HG02759 (cell line): ENCODE data around the gene XPA.
A peak's percentile ranks its signal among the peaks of the same experiment; 100 is the strongest.

Experiments used
- ATAC-seq: cut with Tn5 transposase; IDR thresholded peaks from one replicate; pipeline ENCODE4 v1.9.1; 2021; ENCODE audit warnings: mild to moderate bottlenecking, moderate library complexity; ENCODE audit not compliant: unreplicated experiment

The XPA gene

DNA sequence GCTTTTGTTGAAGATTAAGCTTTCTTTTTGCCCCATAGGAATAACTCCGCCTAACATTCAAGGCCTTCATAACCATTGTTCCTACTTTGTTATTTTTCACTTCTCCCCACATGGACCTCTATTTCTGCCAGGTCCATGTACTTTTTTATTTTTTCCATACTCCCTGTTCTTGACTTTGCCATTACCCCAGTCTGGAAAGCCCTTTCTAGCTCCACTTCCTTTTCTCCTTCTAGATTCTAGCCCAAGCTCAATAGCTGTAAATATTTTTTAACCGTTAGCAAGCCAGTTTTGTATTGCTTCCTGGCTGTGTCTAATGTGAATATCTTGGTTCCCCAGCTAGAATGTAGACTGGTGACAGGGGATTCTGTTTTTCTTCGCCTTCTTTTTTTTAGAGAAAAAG is 37.4 kb downstream of the XPA start:
- ATAC-seq = no peak

- ATAC-seq = no peak
Measured at GRCh38 chr9:97658707-97659106, 38.4 kb downstream of the XPA start.

DNA sequence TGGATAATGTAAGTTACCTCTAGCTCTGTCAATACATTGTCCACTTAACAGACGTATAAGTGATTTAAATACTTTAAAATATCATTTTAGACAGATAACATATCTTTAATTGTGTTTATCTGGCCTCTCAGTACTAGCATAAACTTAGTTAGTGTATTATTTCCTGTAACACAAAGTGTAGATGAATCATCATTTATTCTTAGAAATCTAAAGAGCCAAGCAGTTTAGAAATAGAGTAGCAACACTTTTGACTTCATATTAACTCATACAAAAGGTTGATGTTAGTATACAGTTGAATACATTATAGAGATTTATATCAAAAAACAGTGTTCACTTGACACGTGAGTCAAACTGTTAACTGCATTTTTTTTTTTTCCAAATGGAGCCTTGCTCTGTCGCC is 45.5 kb downstream of the XPA start:
- ATAC-seq = no peak

GRCh38 chr9:97647996-97648395 is 49.1 kb downstream of the XPA start:
- ATAC-seq = no peak

- no peak for ATAC-seq
Measured at GRCh38 chr9:97645720-97646119, 51.4 kb downstream of the XPA start.

- no peak for ATAC-seq
Measured at GRCh38 chr9:97640325-97640724, 56.8 kb downstream of the XPA start.

GRCh38 chr9:97638666-97639065 is 58.5 kb downstream of the XPA start:
- no peak for ATAC-seq

- ATAC-seq = no peak
Measured at GRCh38 chr9:97636903-97637302, 60.2 kb downstream of the XPA start.

DNA sequence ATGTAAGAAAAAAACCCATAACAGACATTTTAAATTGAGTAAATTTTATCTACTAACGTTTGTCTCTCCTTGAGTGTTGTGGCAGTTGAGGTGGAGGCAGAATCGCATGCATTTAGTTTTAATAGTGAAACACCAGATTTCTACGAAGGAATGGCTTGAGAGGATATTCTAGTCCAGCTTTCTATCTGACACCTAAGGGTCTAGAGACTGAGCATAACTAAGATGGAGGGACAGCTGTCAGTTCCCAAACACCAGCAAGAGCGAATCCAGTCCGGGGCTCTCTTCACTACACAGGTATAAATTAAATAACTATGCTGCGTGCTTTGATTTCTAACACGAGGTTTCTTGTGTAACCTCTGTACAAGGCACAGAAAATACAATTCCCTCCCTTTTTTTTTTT is 62.1 kb downstream of the XPA start:
- no peak for ATAC-seq

DNA sequence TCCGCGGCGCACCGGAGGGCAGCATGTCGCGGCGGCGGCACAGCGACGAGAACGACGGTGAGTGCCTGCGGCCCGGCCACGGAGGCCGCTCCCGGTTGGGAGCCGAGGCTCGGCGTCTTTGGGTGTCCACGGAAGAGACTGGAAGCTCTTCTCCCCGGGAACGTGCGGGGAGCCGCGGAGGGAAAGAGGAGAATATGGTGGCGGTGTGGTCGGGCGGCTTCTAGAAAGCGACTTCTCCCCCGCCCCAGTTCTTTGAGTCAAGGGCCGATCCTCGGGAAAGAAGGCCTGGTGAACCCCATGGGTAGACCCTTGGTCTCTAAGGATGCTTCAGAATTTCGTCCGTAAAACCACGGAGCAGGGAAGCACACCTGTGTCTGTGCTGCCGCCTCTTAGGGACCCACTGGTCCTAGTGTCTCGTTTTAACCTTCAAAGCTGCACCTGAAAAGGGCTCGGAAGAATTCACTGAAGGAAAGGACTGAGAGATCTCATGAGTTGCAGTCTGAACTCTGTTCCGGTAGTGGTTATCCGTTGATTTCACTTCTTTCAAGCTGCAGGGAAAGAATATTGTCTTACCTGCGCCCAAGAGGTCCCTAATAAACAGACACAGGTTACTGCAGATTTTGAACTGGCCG is 63.2 kb downstream of the XPA start:
- no peak for ATAC-seq

DNA sequence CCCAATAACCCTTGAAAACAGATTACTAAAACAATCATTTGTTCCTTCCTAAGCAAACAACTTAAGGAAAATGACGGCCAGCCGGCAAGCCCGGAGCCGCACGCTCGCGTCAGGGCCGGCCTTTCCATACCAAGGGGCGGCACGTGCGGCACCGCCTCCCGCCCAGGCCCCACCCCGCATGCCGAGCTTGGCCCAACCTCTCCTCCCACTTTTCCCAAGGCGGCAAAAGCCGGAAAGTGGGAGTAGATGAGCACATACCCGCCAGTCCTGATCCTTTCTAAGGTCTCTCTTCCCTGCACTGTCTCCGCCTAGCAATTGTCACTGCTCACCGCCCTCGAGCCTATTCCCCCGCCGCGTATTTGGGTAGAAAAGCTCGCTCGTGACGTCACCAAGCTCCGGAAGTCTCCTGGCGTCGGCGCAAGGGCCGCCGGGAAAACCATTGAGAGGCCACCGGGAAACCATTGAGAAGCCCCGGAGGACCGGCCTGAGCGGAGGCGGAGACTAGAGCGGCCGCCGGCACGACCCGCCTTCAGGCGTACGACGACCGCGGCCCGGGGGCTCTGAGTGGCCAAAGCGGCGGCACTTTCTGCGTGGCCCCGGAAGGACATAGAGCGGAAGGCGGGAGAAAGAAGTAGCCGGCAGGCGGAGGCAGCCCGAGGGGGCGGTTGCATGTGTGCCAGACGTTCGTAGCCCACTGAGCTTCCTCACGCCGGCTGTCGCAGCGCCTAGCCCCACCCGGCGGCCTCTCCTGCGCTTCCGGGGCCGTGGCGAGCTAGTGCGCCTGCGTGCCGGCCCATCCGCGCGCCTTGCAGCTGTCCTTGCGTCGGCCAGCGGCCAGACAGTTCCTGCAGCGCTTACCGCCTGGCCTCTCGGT is 63.9 kb downstream of the XPA start, which contains the start of the genes NCBP1 and TSTD2:
NCBP1 (plus strand) TSS at position 837 of the 874 bp plus-strand sequence. CDS start 61 bp downstream, outside the sequence.
TSTD2 (minus strand) TSS at position 384 of the 874 bp plus-strand sequence. CDS start 5,806 bp downstream, outside the sequence.
- ATAC-seq = peak; percentile 87

- ATAC-seq = peak; percentile 4
Measured at GRCh38 chr9:97632248-97632984, 64.7 kb downstream of the XPA start.

DNA sequence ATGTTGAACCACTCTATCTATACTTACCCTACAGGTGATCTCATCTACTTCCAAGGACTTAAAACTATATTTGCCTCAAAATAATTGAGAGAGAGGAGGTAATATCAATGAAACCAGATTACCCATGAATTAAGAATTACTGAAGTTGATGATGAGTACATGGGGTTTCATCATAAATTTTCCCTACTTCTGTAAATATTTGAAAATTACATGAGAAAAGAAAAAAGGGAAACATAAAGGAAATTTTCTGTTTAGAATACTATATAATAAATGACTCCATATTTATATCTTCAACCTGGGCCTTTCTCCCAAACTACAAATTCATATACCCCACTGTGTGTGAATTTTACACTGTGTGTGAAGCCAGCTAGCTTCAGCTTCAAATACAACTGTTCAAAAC is 66.5 kb downstream of the XPA start:
- no peak for ATAC-seq

GRCh38 chr9:97629156-97629555 is 68.0 kb downstream of the XPA start:
- ATAC-seq = no peak

DNA sequence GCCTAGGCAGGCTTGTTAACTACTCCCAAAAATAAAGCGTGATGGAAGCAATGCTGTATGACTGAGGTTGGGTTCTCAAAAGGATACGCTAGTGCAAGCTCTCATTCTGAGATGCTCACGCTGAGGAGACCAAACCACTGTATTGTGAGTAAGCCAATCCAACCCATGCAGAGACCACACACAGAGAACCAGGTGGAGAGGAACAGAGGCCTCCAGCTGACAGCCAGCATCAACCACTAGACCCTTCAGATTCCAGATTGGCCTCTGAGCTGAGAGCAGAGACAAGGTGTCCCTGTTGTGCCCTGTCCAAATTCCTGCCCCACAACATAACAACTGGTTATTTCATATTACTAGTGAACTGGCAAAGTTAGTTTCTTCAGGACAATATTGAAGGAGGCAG is 68.5 kb downstream of the XPA start:
- no peak for ATAC-seq

DNA sequence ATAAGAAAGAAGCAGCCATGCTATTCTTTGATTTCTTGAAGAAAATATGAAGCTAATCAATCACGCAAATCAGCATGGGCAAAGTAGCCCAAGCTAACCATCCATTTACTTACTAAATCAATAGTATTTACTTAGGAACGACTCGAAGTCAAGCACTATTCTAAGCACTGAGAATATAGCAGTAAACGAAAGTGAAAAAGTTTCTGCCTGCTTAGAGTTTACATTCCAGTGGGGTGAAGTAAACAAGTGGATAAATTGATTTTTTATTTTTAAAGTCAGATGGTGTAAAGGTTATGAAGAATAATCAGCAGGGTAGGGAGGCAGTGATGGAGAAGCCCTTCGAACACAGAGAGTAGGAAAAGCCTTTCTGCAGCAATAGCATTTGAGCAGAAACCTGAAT is 69.5 kb downstream of the XPA start:
- no peak for ATAC-seq

DNA sequence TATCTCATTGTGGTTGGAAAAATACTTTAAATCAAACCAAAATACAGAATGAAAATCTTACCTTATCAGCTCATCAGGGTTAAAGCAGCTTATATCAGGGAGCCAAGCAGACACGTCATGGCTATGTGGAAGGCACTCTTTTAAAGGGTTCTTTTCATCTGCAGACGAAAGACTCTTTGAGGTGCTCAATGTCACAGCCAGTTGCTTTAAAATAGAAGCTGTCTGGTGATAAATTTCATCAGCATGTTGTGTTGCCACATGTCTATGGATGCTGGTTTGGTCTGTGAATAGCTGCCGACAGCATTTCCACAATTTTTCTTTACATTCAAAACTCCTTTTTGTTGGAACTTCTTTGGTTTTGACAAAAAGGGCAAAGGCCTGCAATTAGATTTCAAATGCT is 71.5 kb downstream of the XPA start:
- ATAC-seq = no peak
